22Rv1 (cell line): Measurements from ENCODE around the gene NPY4R.
"Not testable (repeated sequence)": the region's sequence is repeated elsewhere in the genome, so short reads cannot be mapped to it uniquely, and the experiment has no call there.

ENCODE experiments used
- H3K27ac ChIP-seq: fragments of 450-650 bp; 2 replicates; pipeline ENCODE4 v1.5.1; 2017
- CTCF ChIP-seq: fragments of 450-650 bp; IDR thresholded peaks from 2 replicates; pipeline ENCODE4 v1.5.1; 2017; ENCODE audit warnings: mild to moderate bottlenecking
- ZFX ChIP-seq: fragments of 450-650 bp; IDR thresholded peaks from 2 replicates; pipeline ENCODE4 v1.6.1; 2017; ENCODE audit warnings: antibody characterized with exemption, borderline replicate concordance

Gene NPY4R

GRCh38 chr10:46465765-46466164 lies at the start of gene NPY4R:
Gene NPY4R (minus strand): TSS chr10:46465958. CDS start chr10:46462635, 3,323 bp downstream.
- H3K27ac ChIP-seq: not testable (repeated sequence)

- TF ChIP-seq ZFX (no peak), CTCF (no peak)
- no peak overlapping the region for H3K27ac ChIP-seq
Measured at GRCh38 chr10:46515366-46515765, 49.6 kb upstream of the NPY4R start.

GRCh38 chr10:46514899-46515298 lies 49.1 kb upstream of the NPY4R start:
- no peak for TF ChIP-seq ZFX
- TF ChIP-seq CTCF: no peak
- H3K27ac ChIP-seq: no peak overlapping the region

GRCh38 chr10:46514431-46514861 lies 48.7 kb upstream of the NPY4R start:
- H3K27ac ChIP-seq: no peak overlapping the region

GRCh38 chr10:46513333-46513732 lies 47.6 kb upstream of the NPY4R start:
- not testable (repeated sequence) for H3K27ac ChIP-seq

More at GRCh38 chr10:46514431-46514861, 48.7 kb upstream of the NPY4R start:
- TF ChIP-seq ZFX (no peak), CTCF (no peak)

GRCh38 chr10:46512725-46513124 lies 47.0 kb upstream of the NPY4R start:
- not testable (repeated sequence) for H3K27ac ChIP-seq

GRCh38 chr10:46512002-46512401 lies 46.2 kb upstream of the NPY4R start:
- H3K27ac ChIP-seq: not testable (repeated sequence)

GRCh38 chr10:46499990-46500389 lies 34.2 kb upstream of the NPY4R start:
- H3K27ac ChIP-seq: not testable (repeated sequence)

- H3K27ac ChIP-seq: not testable (repeated sequence)
Measured at GRCh38 chr10:46498985-46499703, 33.4 kb upstream of the NPY4R start.

- not testable (repeated sequence) for H3K27ac ChIP-seq
Measured at GRCh38 chr10:46497878-46498277, 32.1 kb upstream of the NPY4R start.

- not testable (repeated sequence) for H3K27ac ChIP-seq
Measured at GRCh38 chr10:46497401-46497800, 31.6 kb upstream of the NPY4R start.

- not testable (repeated sequence) for H3K27ac ChIP-seq
Measured at GRCh38 chr10:46491364-46492114, 25.8 kb upstream of the NPY4R start.

GRCh38 chr10:46490285-46490684 lies 24.5 kb upstream of the NPY4R start:
- not testable (repeated sequence) for H3K27ac ChIP-seq

- not testable (repeated sequence) for H3K27ac ChIP-seq
Measured at GRCh38 chr10:46486459-46486858, 20.7 kb upstream of the NPY4R start.

GRCh38 chr10:46474746-46475320 lies 9.1 kb upstream of the NPY4R start:
- H3K27ac ChIP-seq: not testable (repeated sequence)

GRCh38 chr10:46473758-46474157 lies 8.0 kb upstream of the NPY4R start:
- not testable (repeated sequence) for H3K27ac ChIP-seq

- H3K27ac ChIP-seq: not testable (repeated sequence)
Measured at GRCh38 chr10:46470134-46470533, 4.4 kb upstream of the NPY4R start.
